ENCODE measurements around the gene FXYD2. TPM values are rescaled to one million over a fixed set of nuclear protein-coding genes. Genes with fewer than 3 reads are reported as not detected.

FXYD2 gene
- total and polyA plus RNA-seq, 2 of the 13 experiments (the other 11 are each of a cell fraction or from before 2014, with no cell fraction given), result 45.9 to 106 TPM

GRCh38 chr11:117825538-117826189 is 1.1 kb upstream of the FXYD2 start:
- FAIRE-seq (no peak), ATAC-seq (no peak), DNase-seq (ENCODE audit: low spot score) (no peak)
- Histone ChIP-seq H3K27me3 (ENCODE audit: control insufficient read depth in 1 of 2, insufficient read depth in 2 of 2, low read length in 2 of 2) (peaks cover 4 to 20% of the 10 kb centered on the region in 2 experiments; a peak in 3 of 5 replicates), H3K4me1 (ENCODE audit: insufficient read depth, low read length) (peaks cover 88% of the 10 kb centered on the region), H2AFZ (ENCODE audit: low read length) (no peak overlapping the region), H3K79me2 (ENCODE audit: insufficient read depth, low read length) (peaks cover 13% of the 10 kb centered on the region), H3K36me3 (replicated peaks in 1 of 2; ENCODE audit: control insufficient read depth in 1 of 2, insufficient read depth in 2 of 2, low read length in 2 of 2) (no peaks in the 10 kb centered on the region), H3K9ac (ENCODE audit: insufficient read depth, low read depth, low read length) (no peak overlapping the region), H3K4me3 (replicated peaks in 1 of 3; ENCODE audit: insufficient read depth in 1 of 3, low read depth in 2 of 3, low read length in 3 of 3) (no peak overlapping the region), H4K20me1 (ENCODE audit: insufficient read depth, low read length) (no peaks in the 10 kb centered on the region), H3K9me3 (ENCODE audit: low read length) (no peaks in the 10 kb centered on the region), H3K4me2 (ENCODE audit: low read depth, low read length) (peak overlapping the region; percentile 72), H3K27ac (ENCODE audit: extremely low read length, insufficient read depth, low read length) (no peak overlapping the region)
- ChIA-PET CTCF (ENCODE audit: low intra/inter-chr PET ratio, low total read pairs) (no interaction called here), POLR2A (interaction anchor here (1.4 kb wide), 1 partner anchor 8 kb away, joined by 3 read pairs; no protein-coding TSS in a partner anchor)
- no TSS peak for BruUV-seq (replicated peaks)
- in situ Hi-C loops (cut with HindIII; ENCODE audit: extremely low pct_ligation_motif_present, low pct_unique_long_range_greater_than_20kb) (no loop called here), intact Hi-C loops (cut with micrococcal nuclease; ENCODE audit: unreplicated experiment) (no loop called here)
- TF ChIP-seq SOX6 (IDR thresholded peaks at IDR 0.05) (no peak), SOX6 (CRISPR knock-in tag; IDR thresholded peaks at IDR 0.05) (no peak), ZNF629 (CRISPR knock-in tag; conservative IDR thresholded peaks at IDR 0.05) (peak; percentile 96), ZNF768 (CRISPR knock-in tag; IDR thresholded peaks at IDR 0.05) (peak; percentile 97), KDM1A (CRISPR knock-in tag; IDR thresholded peaks at IDR 0.05) (peak; percentile 38; the same call in 1 of the 2 replicates), ZNF572 (CRISPR knock-in tag; IDR thresholded peaks at IDR 0.05) (0 out of 2 replicates have a peak, but pooled peaks have one; percentile 32), TEF (CRISPR knock-in tag; IDR thresholded peaks at IDR 0.05) (no peak), PTBP1 (IDR thresholded peaks at IDR 0.05; ENCODE audit: low read depth, low read length, poor library complexity, severe bottlenecking) (no peak), ZMYM3 (CRISPR knock-in tag; IDR thresholded peaks at IDR 0.05) (peak; percentile 34; the same call in 1 of the 2 replicates)
- WGBS (ENCODE audit: low lambda C conversion rate), result 55% methylated on average over 4 of the region's 8 CpGs

All from HepG2 (cell line).